Activated T-cell treated with anti-CD3 and anti-CD28 coated beads, Interleukin-2, amount 50 U/mL, for 24 hours (primary cell): ENCODE results near the gene APOB.

Experiments used
- DNase-seq: peaks from one replicate; pipeline ENCODE4 v3.0.0-alpha.2; 2020
- H3K27ac Mint-ChIP-seq: 2 replicates; pipeline ENCODE4 v1.8.0; 2020; ENCODE audit warnings: mild to moderate bottlenecking, mixed read lengths
- H3K27me3 Mint-ChIP-seq: 2 replicates; pipeline ENCODE4 v1.8.0; 2020; ENCODE audit warnings: mixed read lengths
- H3K36me3 Mint-ChIP-seq: 2 replicates; pipeline ENCODE4 v1.8.0; 2020; ENCODE audit warnings: low read depth, mixed read lengths
- H3K4me1 Mint-ChIP-seq: 2 replicates; pipeline ENCODE4 v1.8.0; 2020; ENCODE audit warnings: low read depth, mixed read lengths
- H3K4me3 Mint-ChIP-seq: 2 replicates; pipeline ENCODE4 v1.8.0; 2020; ENCODE audit warnings: mild to moderate bottlenecking, moderate library complexity, mixed read lengths
- H3K9me3 Mint-ChIP-seq: 2 replicates; pipeline ENCODE4 v1.8.0; 2020; ENCODE audit warnings: mixed read lengths

The APOB gene

DNA sequence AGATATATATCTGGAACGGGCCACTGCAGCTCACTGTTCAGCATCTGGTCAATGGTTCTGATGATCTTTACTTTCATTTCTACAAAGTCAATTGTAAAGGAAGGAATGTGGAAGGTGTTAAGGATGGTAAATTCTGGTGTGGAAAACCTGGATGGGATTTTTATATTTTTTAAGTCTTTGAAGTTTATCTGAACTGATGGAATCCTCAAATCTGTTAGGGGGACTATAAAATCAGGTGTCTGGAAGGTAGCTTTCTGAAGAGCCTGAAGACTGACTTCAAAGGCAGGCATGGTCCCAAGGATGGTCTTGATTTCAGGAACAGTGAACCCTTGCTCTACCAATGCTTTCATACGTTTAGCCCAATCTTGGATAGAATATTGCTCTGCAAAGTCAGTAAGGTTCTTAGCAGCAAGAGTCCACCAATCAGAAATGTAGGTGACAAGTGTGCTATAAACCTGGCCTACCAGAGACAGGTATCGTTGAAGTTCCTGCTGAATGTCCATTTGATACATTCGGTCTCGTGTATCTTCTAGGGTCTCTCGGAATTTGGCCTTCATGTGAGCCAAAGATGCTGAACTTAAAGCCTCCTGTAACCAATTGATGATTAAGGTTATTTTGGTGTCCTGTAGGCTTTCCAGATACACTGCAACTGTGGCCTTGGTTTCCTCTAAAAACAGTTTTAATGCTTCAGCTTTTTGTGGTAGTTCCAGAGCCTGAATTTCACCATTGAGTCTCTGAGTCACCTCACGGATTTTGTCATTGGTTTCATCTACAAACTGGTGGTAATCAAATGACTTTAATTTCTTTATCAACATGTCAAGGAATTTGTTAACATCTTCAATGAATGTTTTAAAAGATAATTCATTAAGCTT, 34.8 kb downstream of the APOB start:
- Mint-ChIP-seq H3K36me3 (no peaks in the 10 kb centered on the region), H3K4me3 (no peak overlapping the region), H3K27ac (no peak overlapping the region), H3K4me1 (no peaks in the 10 kb centered on the region), H3K9me3 (no peaks in the 10 kb centered on the region), H3K27me3 (no peaks in the 10 kb centered on the region)
- no peak for DNase-seq

DNA sequence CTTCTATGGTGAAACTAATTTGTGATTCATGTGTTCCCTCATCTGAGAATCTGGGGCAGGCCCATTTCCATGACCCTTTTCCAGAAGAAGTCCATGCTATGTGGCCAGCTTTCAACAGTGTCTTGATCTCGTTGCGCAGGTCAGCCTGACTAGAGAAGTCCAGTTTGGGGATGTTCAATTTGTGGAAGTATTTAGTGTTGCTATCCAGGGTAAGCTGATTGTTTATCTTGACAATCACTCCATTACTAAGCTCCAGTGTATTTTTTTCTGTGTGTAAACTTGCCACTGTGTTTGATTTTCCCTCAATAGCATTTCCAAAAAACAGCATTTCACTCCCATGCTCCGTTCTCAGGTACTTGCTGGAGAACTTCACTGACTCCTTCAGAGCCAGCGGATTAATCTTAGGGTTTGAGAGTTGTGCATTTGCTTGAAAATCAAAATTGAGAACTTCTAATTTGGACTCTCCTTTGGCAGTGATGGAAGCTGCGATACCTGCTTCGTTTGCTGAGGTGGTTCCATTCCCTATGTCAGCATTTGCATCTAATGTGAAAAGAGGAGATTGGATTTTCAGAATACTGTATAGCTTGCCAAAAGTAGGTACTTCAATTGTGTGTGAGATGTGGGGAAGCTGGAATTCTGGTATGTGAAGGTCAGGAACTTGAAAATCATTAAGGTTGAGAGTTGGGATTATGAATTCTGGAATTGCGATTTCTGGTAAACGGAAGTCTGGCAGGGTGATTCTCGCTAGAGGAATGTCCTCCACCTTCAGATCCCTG, 35.7 kb downstream of the APOB start:
- DNase-seq = no peak
- no peaks in the 10 kb centered on the region for H3K9me3 Mint-ChIP-seq
- no peaks in the 10 kb centered on the region for H3K36me3 Mint-ChIP-seq
- H3K27ac Mint-ChIP-seq = no peak overlapping the region
- H3K4me1 Mint-ChIP-seq = no peaks in the 10 kb centered on the region
- no peaks in the 10 kb centered on the region for H3K27me3 Mint-ChIP-seq
- no peak overlapping the region for H3K4me3 Mint-ChIP-seq

DNA sequence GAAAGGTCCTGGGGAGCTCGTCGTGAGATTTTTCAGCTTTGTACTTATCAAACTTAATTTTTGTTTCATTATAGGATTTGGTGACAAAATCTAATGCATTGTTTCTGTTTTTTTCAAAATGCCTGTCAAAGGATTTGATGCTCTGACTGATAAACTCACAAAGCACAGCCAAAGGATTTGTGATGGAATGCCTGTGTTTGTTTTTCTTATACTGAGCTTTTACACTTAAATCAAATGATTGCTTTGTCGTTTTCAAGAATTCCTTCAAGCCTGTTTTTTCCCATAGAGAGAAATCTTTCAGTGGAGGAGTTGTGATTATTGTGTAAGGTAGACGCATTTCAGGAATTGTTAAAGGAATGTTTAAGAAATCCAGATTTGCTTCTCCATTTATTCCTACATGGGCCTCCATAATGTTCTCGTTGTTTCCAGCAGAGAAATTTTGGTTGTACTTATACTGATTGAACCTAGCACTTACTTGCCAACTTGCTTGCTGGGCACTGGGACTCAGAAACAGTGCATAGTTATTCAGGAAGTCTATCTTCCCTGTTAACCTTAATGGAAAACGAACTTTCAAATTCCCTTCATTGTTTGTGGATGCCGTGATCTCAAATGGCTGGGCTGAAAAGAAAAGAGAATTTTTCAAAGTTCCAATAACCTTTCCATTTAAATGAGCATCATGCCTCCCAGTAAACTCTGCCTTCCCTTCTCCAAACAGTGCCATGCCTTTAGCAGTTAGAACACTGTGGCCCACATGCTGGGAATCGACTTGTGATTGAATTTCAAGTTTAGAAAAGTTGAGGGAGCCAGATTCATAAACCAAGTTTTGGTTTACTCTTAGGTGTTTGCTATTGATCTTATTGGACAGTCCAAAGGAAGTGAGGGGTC, 36.5 kb downstream of the APOB start:
- Mint-ChIP-seq H3K27me3 (no peaks in the 10 kb centered on the region), H3K4me1 (no peaks in the 10 kb centered on the region)

DNA sequence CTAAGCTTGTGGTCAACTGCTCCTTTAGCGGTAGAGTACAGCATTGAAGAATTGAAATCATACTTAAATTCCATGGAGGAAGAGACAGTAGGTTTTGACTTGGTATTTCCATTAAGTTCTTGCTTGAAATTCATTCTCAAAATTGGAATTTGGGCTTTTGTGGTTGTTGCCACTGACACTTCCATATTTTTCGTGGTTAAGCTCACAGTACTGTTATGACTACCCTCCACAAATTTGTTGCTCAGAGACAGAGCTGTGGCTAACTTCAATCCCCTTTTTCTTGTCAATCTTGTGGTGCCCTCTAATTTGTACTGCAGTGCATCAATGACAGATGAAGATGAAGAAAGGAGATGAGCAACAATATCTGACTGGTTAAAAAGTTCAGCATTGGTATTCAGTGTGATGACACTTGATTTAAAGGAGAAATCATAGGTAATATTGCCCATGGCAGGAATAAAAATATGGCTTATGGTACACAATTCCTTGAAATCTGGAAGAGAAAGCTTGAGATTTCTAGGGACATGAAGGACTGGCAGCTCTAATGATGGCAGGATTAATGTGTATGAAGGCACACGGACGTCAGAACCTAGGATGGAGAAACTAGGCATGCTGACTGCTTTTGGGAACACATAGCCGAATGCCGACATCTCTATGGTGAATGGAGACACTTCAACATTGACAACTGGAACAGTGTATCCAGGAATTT, 37.3 kb downstream of the APOB start:
- H3K36me3 Mint-ChIP-seq = no peaks in the 10 kb centered on the region
- no peak for DNase-seq
- no peaks in the 10 kb centered on the region for H3K4me1 Mint-ChIP-seq
- H3K4me3 Mint-ChIP-seq = no peak overlapping the region
- no peaks in the 10 kb centered on the region for H3K27me3 Mint-ChIP-seq
- no peaks in the 10 kb centered on the region for H3K9me3 Mint-ChIP-seq
- no peak overlapping the region for H3K27ac Mint-ChIP-seq

More for the DNA sequence above, 36.5 kb downstream of the APOB start:
- H3K36me3 Mint-ChIP-seq = no peaks in the 10 kb centered on the region
- no peak for DNase-seq
- no peak overlapping the region for H3K4me3 Mint-ChIP-seq
- H3K9me3 Mint-ChIP-seq = no peaks in the 10 kb centered on the region
- no peak overlapping the region for H3K27ac Mint-ChIP-seq

DNA sequence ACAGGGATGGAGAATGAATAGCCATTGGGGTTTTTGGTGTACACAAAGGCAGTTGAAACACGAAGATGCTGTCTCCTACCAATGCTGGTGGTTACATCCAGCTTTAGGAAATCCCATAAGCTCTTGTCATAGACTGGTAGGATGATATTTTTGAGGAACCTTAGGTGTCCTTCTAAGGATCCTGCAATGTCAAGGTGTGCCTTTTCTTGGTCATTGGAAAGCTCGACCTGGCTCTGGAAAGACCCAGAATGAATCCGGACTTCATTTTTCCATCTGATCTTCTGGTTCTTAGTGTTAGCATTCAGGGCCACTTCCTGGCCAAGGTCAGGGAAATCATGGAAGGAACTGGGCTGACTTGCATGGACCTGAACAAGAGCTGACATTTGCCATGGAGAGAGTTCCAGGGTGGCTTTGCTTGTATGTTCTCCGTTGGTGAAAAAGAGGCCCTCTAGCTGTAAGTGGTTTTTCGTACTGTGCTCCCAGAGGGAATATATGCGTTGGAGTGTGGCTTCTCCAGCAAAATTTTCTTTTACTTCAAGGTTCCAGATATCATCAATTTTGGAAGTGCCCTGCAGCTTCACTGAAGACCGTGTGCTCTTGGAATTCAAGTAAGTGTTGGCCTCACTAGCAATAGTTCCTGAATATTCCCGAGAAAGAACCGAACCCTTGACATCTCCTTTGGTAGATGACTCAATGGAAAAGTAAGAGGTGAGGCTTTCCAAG, 38.0 kb downstream of the APOB start:
- Mint-ChIP-seq H3K36me3 (no peaks in the 10 kb centered on the region), H3K27me3 (peaks cover 3% of the 10 kb centered on the region), H3K27ac (no peak overlapping the region), H3K9me3 (no peaks in the 10 kb centered on the region), H3K4me3 (no peak overlapping the region), H3K4me1 (no peaks in the 10 kb centered on the region)
- DNase-seq = no peak

DNA sequence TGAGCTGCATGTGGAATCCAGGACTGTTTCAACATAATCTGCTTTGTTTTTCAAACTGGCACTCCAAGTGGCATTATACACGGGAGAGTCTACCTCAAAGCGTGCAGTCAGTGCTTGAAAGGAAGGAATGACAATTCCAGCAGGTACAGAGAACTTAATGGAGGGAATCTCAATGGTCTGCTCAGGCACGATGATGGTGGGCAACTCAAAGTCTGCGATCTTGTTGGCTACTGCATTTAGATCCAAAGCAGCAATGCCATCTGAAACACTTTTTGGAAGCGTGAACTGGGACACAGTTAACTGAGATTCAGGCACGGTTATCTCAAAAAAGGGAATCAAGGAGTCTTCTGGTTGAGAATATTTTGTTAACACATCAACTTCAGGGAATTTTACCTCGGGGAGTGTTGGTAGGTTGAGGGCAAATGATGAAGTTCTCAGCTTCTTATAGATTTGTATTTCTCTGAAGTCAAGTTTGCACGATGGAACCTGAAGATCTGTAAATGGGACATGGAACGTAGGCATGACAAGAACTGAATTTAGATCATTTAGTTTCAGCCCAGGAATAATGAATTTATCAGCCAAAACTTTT, 38.7 kb downstream of the APOB start:
- Mint-ChIP-seq H3K9me3 (no peaks in the 10 kb centered on the region), H3K36me3 (no peaks in the 10 kb centered on the region), H3K27ac (no peak overlapping the region), H3K27me3 (peaks cover 3% of the 10 kb centered on the region), H3K4me1 (no peaks in the 10 kb centered on the region), H3K4me3 (no peak overlapping the region)
- no peak for DNase-seq

DNA sequence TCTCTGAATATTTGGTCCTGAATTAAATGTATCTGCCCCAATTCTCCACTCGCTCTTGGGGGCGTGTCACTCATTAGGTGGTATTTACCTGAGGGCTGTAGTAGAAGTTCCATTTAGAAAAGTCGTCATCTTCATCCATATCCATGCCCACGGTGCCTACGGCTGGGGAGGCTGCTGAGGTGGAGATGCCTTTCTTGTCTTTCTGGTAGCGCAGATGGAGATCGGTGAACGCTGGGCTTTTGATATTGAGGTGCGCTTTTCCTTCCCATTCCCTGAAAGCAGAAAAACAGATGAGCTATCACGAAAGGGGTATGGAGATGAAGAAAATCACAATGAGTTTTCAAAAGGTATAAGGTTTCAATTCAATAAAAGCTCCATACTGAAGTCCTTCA, 39.7 kb downstream of the APOB start:
- Mint-ChIP-seq H3K27me3 (peaks cover 3% of the 10 kb centered on the region), H3K4me3 (no peak overlapping the region), H3K9me3 (no peaks in the 10 kb centered on the region), H3K36me3 (no peaks in the 10 kb centered on the region), H3K27ac (no peak overlapping the region), H3K4me1 (no peaks in the 10 kb centered on the region)
- DNase-seq = no peak

DNA sequence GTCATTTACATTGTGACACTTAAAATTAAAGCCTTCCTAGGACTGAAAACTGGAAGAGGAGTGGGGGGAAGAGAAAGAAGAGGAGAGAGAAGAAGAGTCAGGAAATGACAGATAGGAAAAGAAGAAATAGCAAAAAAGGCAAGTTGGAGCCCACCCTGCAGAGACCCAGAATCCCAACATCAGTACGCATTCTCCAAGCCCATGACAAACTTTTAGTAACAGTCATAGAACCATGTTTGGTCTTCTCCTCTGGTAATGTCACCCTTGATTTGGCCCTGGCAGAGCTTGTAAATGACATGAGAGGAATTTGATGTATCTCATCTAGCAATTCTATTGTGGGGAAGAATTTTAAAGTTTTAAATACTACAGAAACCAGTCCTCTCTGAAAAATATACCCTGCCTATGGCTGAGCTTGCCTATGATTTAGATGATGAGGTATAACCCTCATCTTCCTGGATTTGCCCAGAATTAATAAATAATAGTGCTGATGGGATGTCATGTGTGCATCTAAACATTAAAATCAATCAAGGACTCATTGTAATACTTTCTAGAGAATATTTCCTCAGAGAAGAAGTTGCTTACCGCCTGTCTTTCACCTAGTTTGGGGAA, 40.2 kb downstream of the APOB start:
- no peak for DNase-seq
- no peaks in the 10 kb centered on the region for H3K4me1 Mint-ChIP-seq
- no peaks in the 10 kb centered on the region for H3K9me3 Mint-ChIP-seq
- peaks cover 3% of the 10 kb centered on the region for H3K27me3 Mint-ChIP-seq
- no peak overlapping the region for H3K27ac Mint-ChIP-seq
- H3K36me3 Mint-ChIP-seq = no peaks in the 10 kb centered on the region
- no peak overlapping the region for H3K4me3 Mint-ChIP-seq

DNA sequence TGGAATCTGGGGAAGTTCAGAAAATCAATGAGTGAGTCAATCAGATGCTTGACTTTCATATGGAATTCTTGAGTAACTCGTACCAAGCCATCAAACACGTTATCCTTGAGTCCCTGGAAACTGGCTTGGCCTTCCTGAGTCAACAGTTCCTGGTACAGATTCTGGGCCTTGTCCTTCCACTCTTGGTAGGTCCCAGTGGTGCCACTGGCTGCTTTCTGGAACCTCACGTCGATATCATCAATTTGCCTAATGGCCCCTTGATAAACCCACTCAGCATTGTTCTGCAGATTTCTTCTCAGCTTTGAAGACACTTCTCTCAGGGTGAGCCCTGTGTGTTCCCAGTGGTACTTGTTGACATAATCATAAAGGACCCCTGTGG, 41.1 kb downstream of the APOB start:
- no peak overlapping the region for H3K27ac Mint-ChIP-seq
- no peaks in the 10 kb centered on the region for H3K9me3 Mint-ChIP-seq
- no peak for DNase-seq
- H3K4me1 Mint-ChIP-seq = no peaks in the 10 kb centered on the region
- no peaks in the 10 kb centered on the region for H3K36me3 Mint-ChIP-seq
- H3K4me3 Mint-ChIP-seq = no peak overlapping the region
- peaks cover 3% of the 10 kb centered on the region for H3K27me3 Mint-ChIP-seq

DNA sequence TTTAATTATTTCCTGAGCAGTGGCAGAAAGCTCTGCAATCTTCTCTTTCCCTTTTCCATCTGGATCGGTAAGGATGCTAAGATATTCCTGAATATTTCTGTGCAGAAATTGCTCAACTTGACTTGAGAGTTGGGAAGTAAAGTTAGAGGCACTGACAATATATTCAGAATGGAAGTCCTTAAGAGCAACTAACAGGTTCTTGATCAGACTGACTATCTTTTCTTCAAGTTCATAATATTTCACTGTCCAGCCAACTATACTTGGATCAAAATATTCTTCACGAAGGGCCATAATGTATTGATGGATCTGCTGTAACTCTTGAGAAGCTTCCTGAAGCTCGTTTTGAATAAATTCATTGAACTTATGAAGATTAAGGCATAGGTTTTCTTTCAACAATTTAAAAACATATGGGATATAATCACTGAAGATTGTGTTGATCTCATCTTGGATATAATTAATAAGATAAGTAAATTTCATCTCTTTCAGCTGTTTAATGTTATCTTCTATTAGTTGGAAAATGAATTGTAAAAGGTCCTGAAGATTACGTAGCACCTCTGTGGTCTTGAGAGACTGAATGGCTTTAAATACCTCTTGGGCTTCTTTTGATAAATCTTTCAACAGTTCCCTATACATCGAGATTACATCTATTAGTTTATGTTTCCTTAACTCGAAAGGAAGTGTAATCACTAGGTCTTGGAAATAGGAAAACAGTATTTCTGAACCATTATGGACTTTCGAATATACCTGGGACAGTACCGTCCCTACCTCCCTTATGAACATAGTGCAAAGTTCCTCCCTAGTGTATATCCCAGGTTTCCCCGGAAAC, 41.7 kb downstream of the APOB start:
- no peaks in the 10 kb centered on the region for H3K9me3 Mint-ChIP-seq
- H3K4me1 Mint-ChIP-seq = no peaks in the 10 kb centered on the region
- H3K4me3 Mint-ChIP-seq = no peak overlapping the region
- H3K27ac Mint-ChIP-seq = no peak overlapping the region
- no peak for DNase-seq
- H3K36me3 Mint-ChIP-seq = no peaks in the 10 kb centered on the region
- H3K27me3 Mint-ChIP-seq = peaks cover 3% of the 10 kb centered on the region

DNA sequence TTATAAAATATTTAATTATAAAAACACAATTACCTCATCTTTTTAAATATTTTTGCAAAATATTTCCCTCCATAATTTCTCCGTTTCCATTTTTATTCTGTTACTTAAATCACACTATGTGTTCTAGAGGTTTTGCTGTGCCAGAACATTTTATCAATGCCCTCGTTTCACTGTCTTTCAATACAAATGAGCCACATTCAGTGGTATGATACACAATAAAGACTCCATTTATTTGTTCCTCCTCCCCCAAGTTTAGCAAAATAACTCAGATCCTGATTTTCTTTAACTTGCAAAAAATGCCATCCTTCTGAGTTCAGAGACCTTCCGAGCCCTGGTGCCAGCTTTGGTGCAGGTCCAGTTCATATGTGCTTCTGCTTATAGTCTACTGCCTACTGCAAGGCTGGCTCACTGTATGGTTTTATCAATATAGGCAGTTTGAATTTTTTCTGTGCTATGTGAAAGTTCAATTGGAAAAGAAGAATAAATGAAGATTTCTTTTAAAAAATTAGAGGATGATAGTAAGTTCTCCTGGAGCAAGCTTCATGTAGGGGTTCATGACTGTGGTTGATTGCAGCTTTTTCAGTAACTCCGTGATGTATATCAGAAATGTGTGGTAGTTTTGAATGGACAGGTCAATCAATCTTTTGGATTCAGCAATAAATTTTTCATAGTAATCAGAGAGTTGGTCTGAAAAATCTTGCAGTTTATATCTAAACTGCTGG, 42.5 kb downstream of the APOB start:
- H3K4me3 Mint-ChIP-seq = no peak overlapping the region
- no peak for DNase-seq
- no peaks in the 10 kb centered on the region for H3K36me3 Mint-ChIP-seq
- no peaks in the 10 kb centered on the region for H3K9me3 Mint-ChIP-seq
- H3K4me1 Mint-ChIP-seq = no peaks in the 10 kb centered on the region
- H3K27ac Mint-ChIP-seq = no peak overlapping the region
- peaks cover 3% of the 10 kb centered on the region for H3K27me3 Mint-ChIP-seq
